Prostate gland (tissue), 2 donors: ENCODE results near the gene GOLGA6L7. TPM values are rescaled to one million over a fixed set of nuclear protein-coding genes. Genes with fewer than 3 reads are reported as not detected.
"Not testable (repeated sequence)": the region's sequence is repeated elsewhere in the genome, so short reads cannot be mapped to it uniquely, and the experiment has no call there.

Source experiments
- DNase-seq: peaks from one replicate; pipeline ENCODE4 v3.0.0-alpha.2; 2019; ENCODE audit warnings: low spot score
- H3K27ac ChIP-seq, 2 donors: fragments of 200-600 bp; sonication (generic); 2 replicates each; pipeline ENCODE4 v1.5.1; 2017 to 2019
- H3K27me3 ChIP-seq: fragments of 200-600 bp; sonication (generic); replicated peaks from 2 replicates; pipeline ENCODE4 v1.5.1; 2019; ENCODE audit not compliant: insufficient read depth
- H3K36me3 ChIP-seq, 2 donors: fragments of 200-600 bp; sonication (generic); 1 replicate in 1 of 2; 2 replicates in 1 of 2; pipeline versions ENCODE4 v1.5.1 to v1.8.1; 2017 to 2019
- H3K4me1 ChIP-seq: fragments of 200-600 bp; sonication (generic); replicated peaks from 2 replicates; pipeline ENCODE4 v1.5.1; 2019
- H3K4me3 ChIP-seq, 2 donors: fragments of 200-600 bp; sonication (generic); 2 replicates each; pipeline ENCODE4 v1.5.1; 2017 to 2019
- H3K9me3 ChIP-seq: fragments of 200-600 bp; sonication (generic); 2 replicates; pipeline ENCODE4 v1.5.1; 2017
- CTCF ChIP-seq, 4 experiments: fragments of 200-600 bp in 2 of 4; fragments of 450-650 bp in 2 of 4; sonication (generic) in 2 of 4; IDR thresholded peaks; 1 replicate in 3 of 4; 2 replicates in 1 of 4; pipeline ENCODE4 v1.5.1; 2016 to 2019; ENCODE audit warnings: antibody characterized with exemption in 4 of 4, mild to moderate bottlenecking in 2 of 4, moderate library complexity in 2 of 4
- POLR2A ChIP-seq: fragments of 450-650 bp; IDR thresholded peaks from one replicate; pipeline ENCODE4 v1.6.1; 2016; ENCODE audit warnings: antibody characterized with exemption, mild to moderate bottlenecking
- POLR2AphosphoS5 ChIP-seq: sonication (generic); formaldehyde crosslinking; IDR thresholded peaks from one replicate; pipeline ENCODE4 v1.6.1; 2017; ENCODE audit warnings: antibody characterized with exemption
- WGBS: methylation state at CpG from one replicate; pipeline ENCODE4 v1.1.5; 2018; 5-methylcytosine and 5-hydroxymethylcytosine counted together
- intact Hi-C: fragments of 100-400 bp; cut with DNase I; formaldehyde crosslinking; loops from one replicate; pipeline ENCODE4 v1.14.2; 2022
- total RNA-seq, 2 donors: library from RNA; depleted of rRNA; stranded (reverse); fragments of >200 nt; gene quantifications; one replicate each; pipeline ENCODE4 v1.1.0, GENCODE V29; 2016

The GOLGA6L7 gene
- 1 to 10 TPM in 1 of 2 donors, not detected in 1; 2.7 TPM for total RNA-seq

GRCh38 chr15:28848521-28848920 is at the start of gene GOLGA6L7:
Gene GOLGA6L7, minus strand, starts transcription at chr15:28848644. Its CDS starts 95 bp downstream, at chr15:28848549.
- intact Hi-C loops, H3K36me3 ChIP-seq, H3K4me3 ChIP-seq, H3K4me1 ChIP-seq, H3K27me3 ChIP-seq, H3K9me3 ChIP-seq, DNase-seq, H3K27ac ChIP-seq: not testable (repeated sequence)
- WGBS = 94% methylated on average over 13 of the region's 13 CpGs

- intact Hi-C loops = no loop called here
- no peaks in the 10 kb centered on the region for H3K9me3 ChIP-seq
- H3K4me3 ChIP-seq = no peak overlapping the region
- no peaks in the 10 kb centered on the region for H3K4me1 ChIP-seq
- WGBS = 93% methylated on average over 13 of the region's 13 CpGs
- H3K36me3 ChIP-seq = no peaks in the 10 kb centered on the region
- no peaks in the 10 kb centered on the region for H3K27me3 ChIP-seq
- no peak overlapping the region for H3K27ac ChIP-seq
- TF ChIP-seq POLR2AphosphoS5 (no peak), CTCF (IDR thresholded peaks at IDR 0.05) (no peak), POLR2A (no peak)
- no peak for DNase-seq
These were observed 49.6 kb upstream of the GOLGA6L7 start for GRCh38 chr15:28897861-28898585.

- no peak for DNase-seq
- intact Hi-C loops = no loop called here
- H3K27me3 ChIP-seq = no peaks in the 10 kb centered on the region
- H3K4me1 ChIP-seq = no peaks in the 10 kb centered on the region
- H3K9me3 ChIP-seq = no peaks in the 10 kb centered on the region
- H3K4me3 ChIP-seq = no peak overlapping the region
- 69% methylated on average over 4 of the region's 4 CpGs for WGBS
- no peaks in the 10 kb centered on the region for H3K36me3 ChIP-seq
- TF ChIP-seq CTCF (IDR thresholded peaks at IDR 0.05) (no peak), POLR2AphosphoS5 (no peak), POLR2A (no peak)
- no peak overlapping the region for H3K27ac ChIP-seq
These were observed 48.5 kb upstream of the GOLGA6L7 start for GRCh38 chr15:28896951-28897350.

- no peak overlapping the region for H3K4me3 ChIP-seq
- no peaks in the 10 kb centered on the region for H3K9me3 ChIP-seq
- no peak for DNase-seq
- H3K27ac ChIP-seq = no peak overlapping the region
- no peaks in the 10 kb centered on the region for H3K27me3 ChIP-seq
- intact Hi-C loops = no loop called here
- TF ChIP-seq POLR2AphosphoS5 (no peak), POLR2A (no peak), CTCF (IDR thresholded peaks at IDR 0.05) (no peak)
- 85% methylated on average over 6 of the region's 6 CpGs for WGBS
- H3K36me3 ChIP-seq = no peaks in the 10 kb centered on the region
- no peaks in the 10 kb centered on the region for H3K4me1 ChIP-seq
These were observed 47.1 kb upstream of the GOLGA6L7 start for GRCh38 chr15:28895566-28895965.

- intact Hi-C loops = no loop called here
These were observed 46.7 kb upstream of the GOLGA6L7 start for GRCh38 chr15:28895146-28895545.

More at GRCh38 chr15:28895146-28895545, 46.7 kb upstream of the GOLGA6L7 start:
- Histone ChIP-seq H3K4me1 (no peaks in the 10 kb centered on the region), H3K27ac (no peak overlapping the region), H3K9me3 (no peaks in the 10 kb centered on the region), H3K4me3 (no peak overlapping the region), H3K36me3 (no peaks in the 10 kb centered on the region), H3K27me3 (no peaks in the 10 kb centered on the region)
- no peak for DNase-seq
- TF ChIP-seq POLR2A (no peak), CTCF (IDR thresholded peaks at IDR 0.05) (no peak), POLR2AphosphoS5 (no peak)
- 96% methylated on average over 13 of the region's 13 CpGs for WGBS
